Epithelial cell of alveolus of lung (primary cell): ENCODE data around the gene BTBD1. TPM values are rescaled to one million over a fixed set of nuclear protein-coding genes. Genes with fewer than 3 reads are reported as not detected.

ENCODE experiments used
- total RNA-seq: library from RNA; depleted of rRNA; stranded (reverse); fragments of >200 nt; gene quantifications from 2 replicates; pipeline ENCODE4 v1.2.1, GENCODE V29; 2015

Gene BTBD1
- total RNA-seq: 70.6 and 75.0 TPM in 2 replicates

GRCh38 chr15:83066734-83067637, at the start of gene BTBD1:
BTBD1 (minus strand) TSS chr15:83067252; CDS start chr15:83067151, 101 bp downstream.

GRCh38 chr15:83106994-83107840, 40.2 kb upstream of the BTBD1 start, which contains the start of gene TM6SF1:
TM6SF1 (plus strand) TSS chr15:83107645; CDS start chr15:83107681, 36 bp downstream.

GRCh38 chr15:83011271-83012075, 55.6 kb downstream of the BTBD1 start, which contains the start of gene C15orf40:
C15orf40 (minus strand) TSS chr15:83011639; CDS start chr15:83011607, 32 bp downstream.

GRCh38 chr15:82985688-82986441, 81.2 kb downstream of the BTBD1 start, which contains the start of gene RAMAC:
RAMAC (plus strand) TSS chr15:82986210; CDS start chr15:82989019, 2,809 bp downstream.

Other genes starting within 250 kb of the BTBD1 start
- 0.56 and 1.8 TPM in 2 replicates for gene HOMER2, start 114.5 kb downstream of the BTBD1 start, total RNA-seq
- gene RAMAC, start 81.0 kb downstream of the BTBD1 start, total RNA-seq: 15.7 and 24.4 TPM in 2 replicates
- gene C15orf40, start 55.6 kb downstream of the BTBD1 start, total RNA-seq: 14.1 and 23.0 TPM in 2 replicates
- gene TM6SF1, start 40.4 kb upstream of the BTBD1 start, total RNA-seq: 1.9 and 7.5 TPM in 2 replicates
- gene HDGFL3, start 140.6 kb upstream of the BTBD1 start, total RNA-seq: 24.4 and 36.5 TPM in 2 replicates
- gene BNC1, start 217.4 kb upstream of the BTBD1 start, total RNA-seq: 2.3 and 9.8 TPM in 2 replicates